Ishikawa (cell line): Measurements from ENCODE around the gene LRP5.

Source experiments
- CEBPB ChIP-seq: IDR thresholded peaks from 2 replicates; pipeline ENCODE4 v1.6.1; 2012
- CREB1 ChIP-seq: IDR thresholded peaks from 2 replicates; pipeline ENCODE4 v1.6.1; 2012; ENCODE audit warnings: low read depth
- EGR1 ChIP-seq: IDR thresholded peaks from 2 replicates; pipeline ENCODE4 v1.6.1; 2012
- EP300 ChIP-seq: IDR thresholded peaks from 2 replicates; pipeline ENCODE4 v1.6.1; 2012; ENCODE audit warnings: borderline replicate concordance
- FOXM1 ChIP-seq: IDR thresholded peaks from 2 replicates; pipeline ENCODE4 v1.6.1; 2012; ENCODE audit warnings: low read depth, borderline replicate concordance
- NFIC ChIP-seq: IDR thresholded peaks from 2 replicates; pipeline ENCODE4 v1.6.1; 2012
- RAD21 ChIP-seq: IDR thresholded peaks from 2 replicates; pipeline ENCODE4 v1.6.1; 2012; ENCODE audit warnings: low read depth
- TAF1 ChIP-seq: IDR thresholded peaks from 2 replicates; pipeline ENCODE4 v1.6.1; 2012; ENCODE audit warnings: low read depth, mild to moderate bottlenecking
- TCF12 ChIP-seq: IDR thresholded peaks from 2 replicates; pipeline ENCODE4 v1.6.1; 2012; ENCODE audit warnings: low read depth
- TEAD4 ChIP-seq: IDR thresholded peaks from 2 replicates; pipeline ENCODE4 v1.6.1; 2012
- YY1 ChIP-seq: IDR thresholded peaks from 2 replicates; pipeline ENCODE4 v1.6.1; 2012; ENCODE audit warnings: low read depth
- ZBTB7A ChIP-seq: IDR thresholded peaks from 2 replicates; pipeline ENCODE4 v1.6.1; 2012; ENCODE audit warnings: low read depth
- TF ChIP-seq, protein P1 (sequence below): IDR thresholded peaks from 2 replicates; pipeline ENCODE4 v1.6.1; 2012; ENCODE audit warnings: low read depth, mild to moderate bottlenecking
- TF ChIP-seq, protein P2 (sequence below): IDR thresholded peaks from 2 replicates; pipeline ENCODE4 v1.6.1; 2012
- TF ChIP-seq, protein P3 (sequence below): IDR thresholded peaks from 2 replicates; pipeline ENCODE4 v1.6.1; 2012

LRP5 gene

DNA sequence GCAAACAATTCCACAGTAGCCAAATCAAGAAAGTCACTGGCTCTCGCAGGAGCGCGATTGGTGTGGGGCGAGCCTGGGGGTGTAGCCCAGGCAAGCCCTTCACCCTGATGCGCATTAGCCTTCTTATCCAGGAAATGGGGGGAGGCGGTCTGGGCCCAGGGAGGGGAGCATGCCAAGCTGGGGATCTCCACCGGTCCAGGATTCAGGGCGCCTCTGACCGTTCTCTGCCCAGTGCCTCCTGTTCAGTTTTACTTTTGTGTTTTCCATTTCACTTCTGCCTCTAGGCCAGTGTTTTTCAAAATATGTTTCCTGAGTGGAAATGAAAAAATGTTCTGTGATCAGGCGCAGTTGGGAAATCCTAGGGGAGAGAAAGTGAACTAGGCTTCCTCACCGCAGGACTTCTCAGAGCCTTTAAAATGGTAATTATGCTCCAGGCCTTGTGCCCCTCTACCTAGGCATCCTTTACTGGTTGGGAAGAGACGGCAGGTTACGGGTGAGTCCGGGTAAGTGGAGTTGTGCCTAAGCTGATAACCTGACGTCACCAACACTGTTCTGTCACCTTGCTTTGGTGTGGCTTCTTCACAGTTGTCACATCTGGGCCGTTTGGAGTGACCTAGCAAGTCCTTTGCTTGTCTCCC is 18.4 kb downstream of the LRP5 start:
- TF ChIP-seq EGR1 = no peak
- no peak for TF ChIP-seq TEAD4
- TF ChIP-seq CEBPB = no peak
- TF ChIP-seq, protein P1, sequence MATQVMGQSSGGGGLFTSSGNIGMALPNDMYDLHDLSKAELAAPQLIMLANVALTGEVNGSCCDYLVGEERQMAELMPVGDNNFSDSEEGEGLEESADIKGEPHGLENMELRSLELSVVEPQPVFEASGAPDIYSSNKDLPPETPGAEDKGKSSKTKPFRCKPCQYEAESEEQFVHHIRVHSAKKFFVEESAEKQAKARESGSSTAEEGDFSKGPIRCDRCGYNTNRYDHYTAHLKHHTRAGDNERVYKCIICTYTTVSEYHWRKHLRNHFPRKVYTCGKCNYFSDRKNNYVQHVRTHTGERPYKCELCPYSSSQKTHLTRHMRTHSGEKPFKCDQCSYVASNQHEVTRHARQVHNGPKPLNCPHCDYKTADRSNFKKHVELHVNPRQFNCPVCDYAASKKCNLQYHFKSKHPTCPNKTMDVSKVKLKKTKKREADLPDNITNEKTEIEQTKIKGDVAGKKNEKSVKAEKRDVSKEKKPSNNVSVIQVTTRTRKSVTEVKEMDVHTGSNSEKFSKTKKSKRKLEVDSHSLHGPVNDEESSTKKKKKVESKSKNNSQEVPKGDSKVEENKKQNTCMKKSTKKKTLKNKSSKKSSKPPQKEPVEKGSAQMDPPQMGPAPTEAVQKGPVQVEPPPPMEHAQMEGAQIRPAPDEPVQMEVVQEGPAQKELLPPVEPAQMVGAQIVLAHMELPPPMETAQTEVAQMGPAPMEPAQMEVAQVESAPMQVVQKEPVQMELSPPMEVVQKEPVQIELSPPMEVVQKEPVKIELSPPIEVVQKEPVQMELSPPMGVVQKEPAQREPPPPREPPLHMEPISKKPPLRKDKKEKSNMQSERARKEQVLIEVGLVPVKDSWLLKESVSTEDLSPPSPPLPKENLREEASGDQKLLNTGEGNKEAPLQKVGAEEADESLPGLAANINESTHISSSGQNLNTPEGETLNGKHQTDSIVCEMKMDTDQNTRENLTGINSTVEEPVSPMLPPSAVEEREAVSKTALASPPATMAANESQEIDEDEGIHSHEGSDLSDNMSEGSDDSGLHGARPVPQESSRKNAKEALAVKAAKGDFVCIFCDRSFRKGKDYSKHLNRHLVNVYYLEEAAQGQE = no peak
- no peak for TF ChIP-seq TAF1
- TF ChIP-seq RAD21 = no peak
- TF ChIP-seq CREB1 = no peak
- no peak for TF ChIP-seq EP300
- no peak for TF ChIP-seq YY1
- TF ChIP-seq, protein P2, sequence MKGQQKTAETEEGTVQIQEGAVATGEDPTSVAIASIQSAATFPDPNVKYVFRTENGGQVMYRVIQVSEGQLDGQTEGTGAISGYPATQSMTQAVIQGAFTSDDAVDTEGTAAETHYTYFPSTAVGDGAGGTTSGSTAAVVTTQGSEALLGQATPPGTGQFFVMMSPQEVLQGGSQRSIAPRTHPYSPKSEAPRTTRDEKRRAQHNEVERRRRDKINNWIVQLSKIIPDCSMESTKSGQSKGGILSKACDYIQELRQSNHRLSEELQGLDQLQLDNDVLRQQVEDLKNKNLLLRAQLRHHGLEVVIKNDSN = no peak
- TF ChIP-seq, protein P3, sequence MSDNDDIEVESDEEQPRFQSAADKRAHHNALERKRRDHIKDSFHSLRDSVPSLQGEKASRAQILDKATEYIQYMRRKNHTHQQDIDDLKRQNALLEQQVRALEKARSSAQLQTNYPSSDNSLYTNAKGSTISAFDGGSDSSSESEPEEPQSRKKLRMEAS = no peak
- TF ChIP-seq TCF12 = no peak
- TF ChIP-seq NFIC = no peak
- TF ChIP-seq FOXM1 = no peak
- no peak for TF ChIP-seq ZBTB7A

DNA sequence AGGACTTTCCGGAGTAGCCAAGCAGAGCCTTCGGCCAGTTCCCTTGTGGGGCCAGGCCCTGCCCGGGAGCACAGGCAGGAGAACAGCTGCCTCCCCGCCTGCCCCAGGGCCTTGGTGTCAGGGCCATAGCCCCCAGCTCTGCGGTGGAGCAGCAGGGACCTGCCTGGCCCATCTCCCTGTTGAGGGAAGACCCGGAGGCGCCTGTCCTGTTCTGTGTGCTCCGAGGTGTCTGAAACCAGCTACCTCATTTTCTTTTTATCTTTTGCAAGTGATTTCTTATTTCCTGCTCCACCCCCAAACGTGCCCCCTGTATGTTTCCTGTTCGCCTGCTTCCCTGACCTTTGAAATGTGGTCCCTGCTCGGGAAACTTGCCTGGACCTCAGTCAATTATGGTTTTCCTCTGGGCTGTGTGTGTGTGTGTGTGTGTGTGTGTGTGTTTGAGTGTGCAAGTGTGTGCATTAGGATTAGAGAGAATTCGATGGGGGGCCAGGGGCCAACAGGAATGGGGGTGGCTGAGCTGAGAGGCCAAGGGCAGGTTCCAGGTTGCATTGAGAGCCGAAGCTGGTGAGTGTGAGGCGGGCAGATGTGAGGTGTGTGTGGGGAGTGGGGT is 19.1 kb downstream of the LRP5 start:
- TF ChIP-seq, protein P2 = no peak
- TF ChIP-seq ZBTB7A (no peak), TCF12 (no peak), NFIC (no peak), EGR1 (no peak), FOXM1 (no peak), YY1 (no peak), TAF1 (no peak), EP300 (no peak), RAD21 (no peak), CEBPB (no peak), TEAD4 (no peak), CREB1 (no peak)
- TF ChIP-seq, protein P1 = no peak
- TF ChIP-seq, protein P3 = no peak

DNA sequence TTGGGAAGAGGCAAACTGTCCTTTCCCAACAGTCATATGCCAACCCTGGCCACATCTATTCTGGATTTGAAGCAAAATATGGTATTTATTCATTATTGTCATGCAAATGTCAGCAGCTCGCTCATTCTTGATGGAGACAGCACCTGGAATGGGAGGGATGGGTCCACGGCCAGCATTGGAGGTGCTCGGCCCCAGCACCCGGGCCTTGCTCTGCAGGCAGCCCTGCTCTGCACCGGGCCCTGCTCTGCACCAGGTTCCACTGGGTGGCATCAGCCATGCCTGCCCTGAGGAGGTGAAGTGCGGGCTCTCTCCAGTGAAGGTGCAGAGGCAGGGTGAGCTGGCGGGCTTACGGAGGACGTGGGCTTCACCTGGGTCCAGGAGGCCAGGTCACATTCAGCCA is 19.8 kb downstream of the LRP5 start:
- TF ChIP-seq TAF1 (no peak), TCF12 (no peak), CREB1 (no peak), EP300 (no peak), FOXM1 (no peak), TEAD4 (no peak), ZBTB7A (no peak), CEBPB (no peak), RAD21 (no peak)
- TF ChIP-seq, protein P3 = no peak

DNA sequence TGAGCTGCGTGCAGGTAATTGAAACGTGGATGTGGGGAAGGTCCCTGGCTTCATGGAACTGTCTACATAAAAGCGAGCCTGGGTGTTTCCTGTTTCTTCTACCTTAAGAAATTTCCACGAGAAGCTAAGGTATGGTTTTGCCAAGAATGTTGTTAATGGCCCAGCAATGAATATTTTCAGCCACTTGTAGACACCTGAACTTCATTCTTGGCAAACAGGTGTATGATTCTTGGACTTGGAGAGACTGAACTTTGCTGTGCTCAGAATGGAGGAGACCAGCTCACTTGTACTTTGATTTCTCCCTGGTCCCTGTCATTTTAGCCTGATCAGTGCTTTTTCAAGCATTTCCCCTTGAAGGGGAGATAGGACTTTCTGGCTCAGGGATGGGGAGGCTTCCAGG is 20.8 kb downstream of the LRP5 start:
- no peak for TF ChIP-seq TEAD4
- TF ChIP-seq CREB1 = no peak
- TF ChIP-seq, protein P2 = no peak
- no peak for TF ChIP-seq RAD21
- TF ChIP-seq TAF1 = no peak

DNA sequence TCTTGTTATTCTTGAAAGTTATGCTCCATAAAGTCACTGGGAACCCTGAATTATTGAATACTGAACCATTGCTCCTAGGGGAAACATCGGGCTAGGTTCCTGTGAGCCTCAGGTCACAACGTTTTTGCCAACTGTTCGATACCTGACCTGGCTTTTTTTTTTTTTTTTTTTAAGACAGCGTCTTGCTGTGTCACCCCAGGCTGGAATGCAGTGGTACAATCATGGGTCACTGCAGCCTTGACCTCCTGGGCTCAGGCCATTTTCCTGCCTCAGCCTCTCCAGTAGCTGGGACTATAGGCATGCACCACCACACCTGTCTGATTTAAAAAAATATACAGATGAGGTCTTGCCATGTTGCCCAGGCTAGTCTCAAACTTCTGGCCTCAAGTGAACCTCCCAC is 22.5 kb downstream of the LRP5 start:
- TF ChIP-seq TEAD4 (0 out of 2 replicates have a peak, but pooled peaks have one; percentile 40), EP300 (no peak)
